Esophagus muscularis mucosa (tissue), 4 donors: Measurements from ENCODE around the gene GRK5. TPM values are rescaled to one million over a fixed set of nuclear protein-coding genes. Genes with fewer than 3 reads are reported as not detected.

Experiments
- DNase-seq: peaks from one replicate; pipeline ENCODE4 v3.0.0-alpha.2; 2017; ENCODE audit errors: extremely low spot score
- H3K27ac ChIP-seq, 4 donors: fragments of 200-600 bp; sonication (generic); replicated peaks in 1 of 4; 1 replicate in 3 of 4; 2 replicates in 1 of 4; pipeline ENCODE4 v1.5.1; 2016 to 2019; ENCODE audit warnings: mild to moderate bottlenecking in 1 of 4
- H3K27me3 ChIP-seq, 4 donors: fragments of 200-600 bp; sonication (generic); one replicate each; pipeline versions ENCODE4 v1.5.1 to v1.6.0; 2016 to 2019
- H3K36me3 ChIP-seq, 4 donors: fragments of 200-600 bp; sonication (generic); one replicate each; pipeline ENCODE4 v1.5.1; 2016 to 2019
- H3K4me1 ChIP-seq, 4 donors: fragments of 200-600 bp; sonication (generic); one replicate each; pipeline ENCODE4 v1.5.1; 2016 to 2019
- H3K4me3 ChIP-seq, 4 donors: fragments of 200-600 bp; sonication (generic); 1 replicate in 2 of 4; 2 replicates in 2 of 4; pipeline ENCODE4 v1.5.1; 2016 to 2019; ENCODE audit warnings: mild to moderate bottlenecking in 4 of 4, moderate library complexity in 1 of 4
- H3K9me3 ChIP-seq, 4 donors: fragments of 200-600 bp; sonication (generic); 1 replicate in 3 of 4; 2 replicates in 1 of 4; pipeline ENCODE4 v1.5.1; 2016 to 2019
- EP300 ChIP-seq: sonication (generic); formaldehyde crosslinking; IDR thresholded peaks from one replicate; pipeline ENCODE4 v1.6.1; 2017; ENCODE audit warnings: antibody characterized with exemption
- POLR2A ChIP-seq: fragments of 450-650 bp; IDR thresholded peaks from one replicate; pipeline ENCODE4 v1.6.1; 2017; ENCODE audit warnings: antibody characterized with exemption, moderate library complexity, mild to moderate bottlenecking, low read depth
- POLR2AphosphoS5 ChIP-seq, 2 donors: sonication (generic); formaldehyde crosslinking; IDR thresholded peaks; one replicate each; pipeline ENCODE4 v1.6.1; 2017; ENCODE audit warnings: antibody characterized with exemption in 2 of 2
- WGBS: methylation state at CpG from one replicate; pipeline ENCODE4 v1.1.5; 2018; 5-methylcytosine and 5-hydroxymethylcytosine counted together
- intact Hi-C: fragments of 100-400 bp; cut with DNase I; formaldehyde crosslinking; loops from one replicate; pipeline ENCODE4 v1.15.1; 2023
- total RNA-seq, 4 donors: library from RNA; depleted of rRNA; stranded (reverse); fragments of >200 nt; gene quantifications; one replicate each; pipeline versions ENCODE4 v1.1.0 to v1.2.1, GENCODE V29; 2016
- TF ChIP-seq, protein P1 (sequence below), 3 experiments: fragments of 200-600 bp in 2 of 3; fragments of 450-650 bp in 1 of 3; sonication (generic) in 2 of 3; IDR thresholded peaks; one replicate each; pipeline ENCODE4 v1.5.1; 2017 to 2019; ENCODE audit warnings: antibody characterized with exemption in 3 of 3, mild to moderate bottlenecking in 2 of 3, moderate library complexity in 1 of 3

The GRK5 gene
- total RNA-seq, 4 donors from 2014 or later, result 39.6 to 64.4 (median 50.7) TPM

DNA sequence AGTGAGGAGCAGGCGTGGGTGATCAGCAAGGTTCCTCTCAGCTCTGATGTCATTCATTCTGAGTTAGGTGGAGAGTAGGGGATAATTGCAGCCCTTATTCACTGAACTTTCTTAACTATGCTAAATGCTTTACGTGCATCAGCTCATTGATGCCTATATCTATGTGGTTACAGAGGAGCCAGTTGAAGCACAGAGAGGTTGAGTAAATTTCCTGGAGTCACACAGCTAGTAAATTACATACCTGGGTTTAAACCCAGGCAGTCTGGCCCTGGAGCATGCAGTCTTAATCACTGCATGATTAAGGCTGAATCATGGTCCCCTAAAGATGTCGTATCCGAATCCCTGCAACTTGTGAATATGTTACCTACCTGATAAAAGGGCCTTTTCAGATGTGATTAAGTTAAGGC lies 99.6 kb downstream of the GRK5 start:
- intact Hi-C loops, result loop anchor here (5.0 kb wide), 1 partner anchor 100 kb away; the partner anchor contains the start of gene GRK5
- Histone ChIP-seq H3K4me1 (peaks cover 57 to 97% (median 93%) of the 10 kb centered on the region in 4 donors), H3K4me3 (no peak overlapping the region), H3K27ac (peak overlapping the region; percentile 82 to 84 (median 84)), H3K9me3 (no peaks in the 10 kb centered on the region), H3K27me3 (no peaks in the 10 kb centered on the region), H3K36me3 (no peaks in the 10 kb centered on the region)
- WGBS, result 89% methylated on average over 4 of the region's 4 CpGs
- TF ChIP-seq POLR2A (no peak), POLR2AphosphoS5 (IDR thresholded peaks at IDR 0.05) (no peak)
- TF ChIP-seq, protein P1, sequence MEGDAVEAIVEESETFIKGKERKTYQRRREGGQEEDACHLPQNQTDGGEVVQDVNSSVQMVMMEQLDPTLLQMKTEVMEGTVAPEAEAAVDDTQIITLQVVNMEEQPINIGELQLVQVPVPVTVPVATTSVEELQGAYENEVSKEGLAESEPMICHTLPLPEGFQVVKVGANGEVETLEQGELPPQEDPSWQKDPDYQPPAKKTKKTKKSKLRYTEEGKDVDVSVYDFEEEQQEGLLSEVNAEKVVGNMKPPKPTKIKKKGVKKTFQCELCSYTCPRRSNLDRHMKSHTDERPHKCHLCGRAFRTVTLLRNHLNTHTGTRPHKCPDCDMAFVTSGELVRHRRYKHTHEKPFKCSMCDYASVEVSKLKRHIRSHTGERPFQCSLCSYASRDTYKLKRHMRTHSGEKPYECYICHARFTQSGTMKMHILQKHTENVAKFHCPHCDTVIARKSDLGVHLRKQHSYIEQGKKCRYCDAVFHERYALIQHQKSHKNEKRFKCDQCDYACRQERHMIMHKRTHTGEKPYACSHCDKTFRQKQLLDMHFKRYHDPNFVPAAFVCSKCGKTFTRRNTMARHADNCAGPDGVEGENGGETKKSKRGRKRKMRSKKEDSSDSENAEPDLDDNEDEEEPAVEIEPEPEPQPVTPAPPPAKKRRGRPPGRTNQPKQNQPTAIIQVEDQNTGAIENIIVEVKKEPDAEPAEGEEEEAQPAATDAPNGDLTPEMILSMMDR (IDR thresholded peaks at IDR 0.05), result no peak
- no peak for DNase-seq

DNA sequence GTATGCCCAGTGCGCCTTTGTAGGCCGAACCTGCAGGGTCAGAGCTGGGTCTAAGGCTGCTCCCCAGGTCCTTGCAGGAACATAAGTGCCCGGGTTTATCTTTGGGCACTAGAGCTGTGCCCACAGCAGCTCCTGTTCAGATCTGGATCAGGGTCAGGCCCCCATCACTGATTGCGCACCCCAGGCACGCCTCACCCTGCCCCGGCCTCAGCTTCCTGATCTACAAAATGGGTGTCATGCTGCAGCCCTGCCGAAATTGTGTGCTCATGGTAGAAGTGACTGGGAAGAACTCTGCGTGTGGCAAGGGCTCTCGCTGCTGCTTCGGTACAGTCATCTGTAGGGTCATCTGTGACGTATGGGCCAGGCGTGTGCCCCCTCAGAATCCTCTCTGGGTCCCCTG lies 100.7 kb downstream of the GRK5 start:
- 98% methylated on average over 10 of the region's 12 CpGs for WGBS
- H3K27me3 ChIP-seq, result no peaks in the 10 kb centered on the region
- no peak for DNase-seq
- H3K27ac ChIP-seq, result peak overlapping the region in 1 of 4 donors; percentile 84
- no peaks in the 10 kb centered on the region for H3K9me3 ChIP-seq
- intact Hi-C loops, result loop anchor here (5.0 kb wide), 1 partner anchor 101 kb away; the partner anchor contains the start of gene GRK5
- H3K4me1 ChIP-seq, result peaks cover 53 to 96% (median 90%) of the 10 kb centered on the region in 4 donors
- H3K4me3 ChIP-seq, result no peak overlapping the region
- no peaks in the 10 kb centered on the region for H3K36me3 ChIP-seq
- TF ChIP-seq EP300 (no peak), POLR2AphosphoS5 (IDR thresholded peaks at IDR 0.05) (no peak), POLR2A (no peak)
- TF ChIP-seq, protein P1 (IDR thresholded peaks at IDR 0.05), result no peak

DNA sequence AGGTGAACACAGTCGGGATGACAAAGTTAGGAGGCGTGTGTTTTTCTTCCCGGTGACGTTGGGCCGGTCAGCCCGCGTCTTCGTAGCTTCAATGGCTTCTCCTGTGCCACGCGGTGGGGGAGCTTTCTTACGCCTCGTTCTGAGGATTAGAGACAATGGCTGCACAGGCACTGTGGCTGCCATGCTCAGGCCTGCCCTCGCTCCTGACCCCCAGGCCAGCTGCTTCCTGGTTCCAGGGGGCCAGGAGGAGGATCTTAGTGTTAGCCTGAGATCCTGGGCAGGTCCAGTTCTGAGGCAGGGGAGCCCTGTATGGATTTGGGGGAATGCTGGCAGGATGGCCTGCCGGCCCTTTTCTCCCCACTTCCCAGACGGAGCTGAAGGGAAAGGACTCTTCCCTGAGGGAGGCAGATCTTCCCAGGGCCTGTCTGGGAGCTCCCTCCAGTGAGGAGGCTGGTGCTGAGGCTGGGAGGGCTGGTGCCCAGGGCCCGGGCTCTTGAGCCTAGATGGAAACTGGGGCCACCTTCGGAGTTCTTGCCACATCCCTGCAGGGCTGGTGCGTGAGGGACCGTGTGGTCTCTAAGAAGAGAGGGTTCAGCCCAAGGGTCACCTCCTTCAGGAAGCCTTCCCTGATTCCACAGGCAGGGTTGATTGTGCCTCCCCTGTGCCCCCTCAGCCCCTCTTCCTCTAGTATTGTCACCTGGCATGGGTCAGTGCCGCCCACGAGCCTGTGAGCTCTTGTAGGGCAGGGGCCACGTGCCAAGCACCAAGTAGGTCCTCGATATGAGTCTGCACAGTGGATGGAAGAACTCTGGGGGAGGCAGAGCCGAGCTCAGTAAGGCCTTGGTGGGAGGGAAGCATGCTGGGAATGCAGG lies 101.4 kb downstream of the GRK5 start:
- Histone ChIP-seq H3K36me3 (no peaks in the 10 kb centered on the region), H3K27ac (peak overlapping the region in 1 of 4 donors; percentile 84), H3K4me3 (no peak overlapping the region), H3K4me1 (peaks cover 53 to 95% (median 88%) of the 10 kb centered on the region in 4 donors), H3K27me3 (no peaks in the 10 kb centered on the region), H3K9me3 (no peaks in the 10 kb centered on the region)
- TF ChIP-seq POLR2A (no peak), POLR2AphosphoS5 (IDR thresholded peaks at IDR 0.05) (no peak), EP300 (no peak)
- TF ChIP-seq, protein P1 (IDR thresholded peaks at IDR 0.05), result no peak
- intact Hi-C loops, result loop anchor here (5.0 kb wide), 1 partner anchor 101 kb away; the partner anchor contains the start of gene GRK5
- WGBS, result 90% methylated on average over 20 of the region's 24 CpGs
- DNase-seq, result no peak

DNA sequence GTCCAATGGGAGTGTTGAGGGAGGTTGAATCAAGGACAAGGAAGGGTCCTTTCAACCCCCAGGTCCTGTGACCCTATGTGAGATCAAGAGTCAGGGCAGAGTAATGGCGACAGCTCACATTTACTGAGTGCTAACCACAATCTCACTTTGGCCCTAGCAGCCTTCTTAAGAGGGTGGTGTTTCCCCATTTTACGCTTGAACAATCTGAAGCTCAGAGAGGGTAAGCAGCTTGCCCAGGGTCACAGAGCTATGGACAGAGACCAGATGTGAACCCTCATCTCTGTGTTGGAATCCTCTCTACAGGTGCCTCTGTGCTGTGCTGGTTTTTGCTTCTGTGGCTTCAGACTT lies 102.0 kb downstream of the GRK5 start:
- DNase-seq, result no peak
- H3K4me3 ChIP-seq, result no peak overlapping the region
- intact Hi-C loops, result loop anchor here (5.0 kb wide), 1 partner anchor 102 kb away; the partner anchor contains the start of gene GRK5
- H3K4me1 ChIP-seq, result peaks cover 58 to 95% (median 88%) of the 10 kb centered on the region in 4 donors
- WGBS, result 89% methylated on average over 2 of the region's 2 CpGs
- peak overlapping the region in 1 of 4 donors; percentile 84 for H3K27ac ChIP-seq
- no peaks in the 10 kb centered on the region for H3K27me3 ChIP-seq
- H3K9me3 ChIP-seq, result no peaks in the 10 kb centered on the region
- TF ChIP-seq EP300 (no peak), POLR2AphosphoS5 (IDR thresholded peaks at IDR 0.05) (no peak), POLR2A (no peak)
- TF ChIP-seq, protein P1 (IDR thresholded peaks at IDR 0.05), result no peak
- no peaks in the 10 kb centered on the region for H3K36me3 ChIP-seq
